Measurements from ENCODE around the gene CNTNAP2. TPM values are rescaled to one million over a fixed set of nuclear protein-coding genes. Genes with fewer than 3 reads are reported as not detected.

The CNTNAP2 gene
- total RNA-seq, 1 experiment from 2014 or later: 0.03 TPM

- intact Hi-C loops (cut with micrococcal nuclease; ENCODE audit: unreplicated experiment) (no loop called here), in situ Hi-C loops (cut with HindIII; ENCODE audit: low pct_unique_long_range_greater_than_20kb, low sequenced_read_pairs) (no loop called here)
- Histone ChIP-seq H3K9me3 (ENCODE audit: control insufficient read depth, insufficient read depth, low read depth, low read length) (no peaks in the 10 kb centered on the region), H3K4me1 (ENCODE audit: control insufficient read depth, insufficient read depth, low read length) (no peaks in the 10 kb centered on the region), H3K27me3 (ENCODE audit: control insufficient read depth, insufficient read depth, low read length) (no peaks in the 10 kb centered on the region), H3K27ac (ENCODE audit: low read length) (no peak overlapping the region), H3K36me3 (ENCODE audit: control insufficient read depth, insufficient read depth, low read length) (no peaks in the 10 kb centered on the region), H3K4me3 (ENCODE audit: low read depth in 2 of 2, low read length in 2 of 2) (no peak overlapping the region)
- ChIA-PET CTCF (no interaction called here), POLR2A (no interaction called here)
- ATAC-seq: no peak
- TF ChIP-seq, protein P1, sequence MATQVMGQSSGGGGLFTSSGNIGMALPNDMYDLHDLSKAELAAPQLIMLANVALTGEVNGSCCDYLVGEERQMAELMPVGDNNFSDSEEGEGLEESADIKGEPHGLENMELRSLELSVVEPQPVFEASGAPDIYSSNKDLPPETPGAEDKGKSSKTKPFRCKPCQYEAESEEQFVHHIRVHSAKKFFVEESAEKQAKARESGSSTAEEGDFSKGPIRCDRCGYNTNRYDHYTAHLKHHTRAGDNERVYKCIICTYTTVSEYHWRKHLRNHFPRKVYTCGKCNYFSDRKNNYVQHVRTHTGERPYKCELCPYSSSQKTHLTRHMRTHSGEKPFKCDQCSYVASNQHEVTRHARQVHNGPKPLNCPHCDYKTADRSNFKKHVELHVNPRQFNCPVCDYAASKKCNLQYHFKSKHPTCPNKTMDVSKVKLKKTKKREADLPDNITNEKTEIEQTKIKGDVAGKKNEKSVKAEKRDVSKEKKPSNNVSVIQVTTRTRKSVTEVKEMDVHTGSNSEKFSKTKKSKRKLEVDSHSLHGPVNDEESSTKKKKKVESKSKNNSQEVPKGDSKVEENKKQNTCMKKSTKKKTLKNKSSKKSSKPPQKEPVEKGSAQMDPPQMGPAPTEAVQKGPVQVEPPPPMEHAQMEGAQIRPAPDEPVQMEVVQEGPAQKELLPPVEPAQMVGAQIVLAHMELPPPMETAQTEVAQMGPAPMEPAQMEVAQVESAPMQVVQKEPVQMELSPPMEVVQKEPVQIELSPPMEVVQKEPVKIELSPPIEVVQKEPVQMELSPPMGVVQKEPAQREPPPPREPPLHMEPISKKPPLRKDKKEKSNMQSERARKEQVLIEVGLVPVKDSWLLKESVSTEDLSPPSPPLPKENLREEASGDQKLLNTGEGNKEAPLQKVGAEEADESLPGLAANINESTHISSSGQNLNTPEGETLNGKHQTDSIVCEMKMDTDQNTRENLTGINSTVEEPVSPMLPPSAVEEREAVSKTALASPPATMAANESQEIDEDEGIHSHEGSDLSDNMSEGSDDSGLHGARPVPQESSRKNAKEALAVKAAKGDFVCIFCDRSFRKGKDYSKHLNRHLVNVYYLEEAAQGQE (IDR thresholded peaks at IDR 0.05; ENCODE audit: insufficient read depth in 1 of 2, low read depth in 2 of 2, low read length in 1 of 2): no peak
- TF ChIP-seq TCF7L2 (IDR thresholded peaks at IDR 0.05; ENCODE audit: low read depth, low read length): no peak
- no peak for TF ChIP-seq POLR2AphosphoS5 (IDR thresholded peaks at IDR 0.05; ENCODE audit: low read depth, low read length)
- TF ChIP-seq SIN3A (IDR thresholded peaks at IDR 0.05; ENCODE audit: borderline replicate concordance, insufficient read depth, low read depth, low read length): no peak
- TF ChIP-seq, protein P2, sequence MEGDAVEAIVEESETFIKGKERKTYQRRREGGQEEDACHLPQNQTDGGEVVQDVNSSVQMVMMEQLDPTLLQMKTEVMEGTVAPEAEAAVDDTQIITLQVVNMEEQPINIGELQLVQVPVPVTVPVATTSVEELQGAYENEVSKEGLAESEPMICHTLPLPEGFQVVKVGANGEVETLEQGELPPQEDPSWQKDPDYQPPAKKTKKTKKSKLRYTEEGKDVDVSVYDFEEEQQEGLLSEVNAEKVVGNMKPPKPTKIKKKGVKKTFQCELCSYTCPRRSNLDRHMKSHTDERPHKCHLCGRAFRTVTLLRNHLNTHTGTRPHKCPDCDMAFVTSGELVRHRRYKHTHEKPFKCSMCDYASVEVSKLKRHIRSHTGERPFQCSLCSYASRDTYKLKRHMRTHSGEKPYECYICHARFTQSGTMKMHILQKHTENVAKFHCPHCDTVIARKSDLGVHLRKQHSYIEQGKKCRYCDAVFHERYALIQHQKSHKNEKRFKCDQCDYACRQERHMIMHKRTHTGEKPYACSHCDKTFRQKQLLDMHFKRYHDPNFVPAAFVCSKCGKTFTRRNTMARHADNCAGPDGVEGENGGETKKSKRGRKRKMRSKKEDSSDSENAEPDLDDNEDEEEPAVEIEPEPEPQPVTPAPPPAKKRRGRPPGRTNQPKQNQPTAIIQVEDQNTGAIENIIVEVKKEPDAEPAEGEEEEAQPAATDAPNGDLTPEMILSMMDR (IDR thresholded peaks at IDR 0.05): no peak
- DNase-seq (ENCODE audit: low read depth, low spot score): no peak
- no TSS peak for BruUV-seq (replicated peaks)
These were observed 937.1 kb downstream of the CNTNAP2 start for GRCh38 chr7:147053746-147054145.

DNA sequence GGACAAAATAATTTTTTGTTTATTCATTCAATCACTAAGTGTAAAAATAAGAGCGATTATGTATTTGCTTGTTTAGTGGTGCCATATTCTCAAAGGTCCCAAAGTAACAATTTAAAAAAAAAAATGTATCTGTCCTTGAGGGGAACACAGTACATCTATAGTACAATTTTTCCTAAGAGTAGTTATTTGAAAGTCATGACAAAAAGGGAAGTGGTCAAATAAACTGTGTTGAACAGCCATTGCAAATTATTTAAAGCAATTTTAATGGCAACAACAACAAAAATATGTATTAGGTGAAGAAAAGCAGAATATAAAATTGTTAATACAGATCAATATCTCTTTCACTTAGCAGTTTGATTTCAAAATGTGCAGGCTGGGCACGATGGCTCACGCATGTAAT lies 943.5 kb downstream of the CNTNAP2 start:
- Histone ChIP-seq H3K36me3 (ENCODE audit: control insufficient read depth, insufficient read depth, low read length) (no peaks in the 10 kb centered on the region), H3K9me3 (ENCODE audit: control insufficient read depth, insufficient read depth, low read depth, low read length) (no peaks in the 10 kb centered on the region), H3K4me1 (ENCODE audit: control insufficient read depth, insufficient read depth, low read length) (no peaks in the 10 kb centered on the region), H3K4me3 (ENCODE audit: low read depth in 2 of 2, low read length in 2 of 2) (no peak overlapping the region), H3K27ac (ENCODE audit: low read length) (no peak overlapping the region), H3K27me3 (ENCODE audit: control insufficient read depth, insufficient read depth, low read length) (no peaks in the 10 kb centered on the region)
- intact Hi-C loops (cut with micrococcal nuclease; ENCODE audit: unreplicated experiment) (no loop called here), in situ Hi-C loops (cut with HindIII; ENCODE audit: low pct_unique_long_range_greater_than_20kb, low sequenced_read_pairs) (no loop called here)
- no TSS peak for BruUV-seq (replicated peaks)
- CTCF ChIA-PET: no interaction called here
- POLR2A ChIA-PET: no interaction called here
- ATAC-seq (no peak), DNase-seq (ENCODE audit: low read depth, low spot score) (no peak)
- TF ChIP-seq POLR2AphosphoS5 (IDR thresholded peaks at IDR 0.05; ENCODE audit: low read depth, low read length): no peak
- TF ChIP-seq, protein P1 (IDR thresholded peaks at IDR 0.05; ENCODE audit: insufficient read depth in 1 of 2, low read depth in 2 of 2, low read length in 1 of 2): no peak
- TF ChIP-seq SIN3A (IDR thresholded peaks at IDR 0.05; ENCODE audit: borderline replicate concordance, insufficient read depth, low read depth, low read length): no peak
- TF ChIP-seq TCF7L2 (IDR thresholded peaks at IDR 0.05; ENCODE audit: low read depth, low read length): no peak
- TF ChIP-seq, protein P2 (IDR thresholded peaks at IDR 0.05): no peak
